ENCODE data around the gene ARL6IP6. TPM values are rescaled to one million over a fixed set of nuclear protein-coding genes. Genes with fewer than 3 reads are reported as not detected.

Gene ARL6IP6
- total and polyA plus RNA-seq, 10 of the 15 experiments (the other 5 are each of a cell fraction or from before 2014, with no cell fraction given): 15.8 to 87.3 (median 28.4) TPM

- no peak for TF ChIP-seq ZBTB40 (IDR thresholded peaks at IDR 0.05; ENCODE audit: borderline replicate concordance)
- TF ChIP-seq IRF3 (IDR thresholded peaks at IDR 0.05): no peak
Measured at GRCh38 chr2:152678808-152679207, 39.6 kb upstream of the ARL6IP6 start (continued).

- in situ Hi-C loops (cut with MboI): no loop called here
- FAIRE-seq (no peak), DNase-seq (ENCODE audit: low read depth, low spot score) (no peak), ATAC-seq (no peak; the same call in 2 of the 3 replicates)
- RAD21 ChIA-PET (ENCODE audit: unreplicated experiment): no interaction called here
- H2AFZ ChIP-seq (ENCODE audit: control insufficient read depth, low read depth, low read length): no peak overlapping the region
- 97% methylated on average over 9 of the region's 9 CpGs for WGBS (ENCODE audit: insufficient coverage, insufficient replicate concordance, low lambda C conversion rate, missing lambda C conversion rate)
- no peak overlapping the region for H3K4me2 ChIP-seq (ENCODE audit: control insufficient read depth, insufficient read depth)
- H3K79me2 ChIP-seq (ENCODE audit: control insufficient read depth, insufficient read depth, low read length): peaks cover 16% of the 10 kb centered on the region
- CTCF ChIA-PET: interaction anchor here (0.7 to 2.2 kb wide), 5 partner anchors 15 to 72 kb away, joined by 3 to 8 read pairs (median 4); no protein-coding TSS in a partner anchor
- POLR2A ChIA-PET: interaction anchor here (1.2 kb wide), 1 partner anchor 12 kb away, joined by 3 read pairs; no protein-coding TSS in a partner anchor
- H4K20me1 ChIP-seq (ENCODE audit: control insufficient read depth, insufficient read depth): no peaks in the 10 kb centered on the region
- BruUV-seq (replicated peaks): no TSS peak
- SMC1A ChIA-PET (ENCODE audit: uncharacterized antibody, unreplicated experiment): interaction anchor here (1.6 to 1.7 kb wide), 2 partner anchors 14 to 32 kb away, joined by 3 to 4 read pairs; no protein-coding TSS in a partner anchor
- H3K27me3 ChIP-seq (replicated peaks in 1 of 2; ENCODE audit: control insufficient read depth in 2 of 2, insufficient read depth in 2 of 2, low read length in 1 of 2): no peaks in the 10 kb centered on the region
- no peak overlapping the region for H3K9ac ChIP-seq (ENCODE audit: control insufficient read depth, insufficient read depth, low read length)
- intact Hi-C loops (cut with micrococcal nuclease; ENCODE audit: unreplicated experiment): no loop called here
- no peaks in the 10 kb centered on the region for H3K9me3 ChIP-seq (replicated peaks; ENCODE audit: control insufficient read depth, insufficient read depth, low read length)
- no peak overlapping the region for H3K4me3 ChIP-seq
- peaks cover 3 to 18% of the 10 kb centered on the region in 2 experiments; a peak in 3 of 4 replicates for H3K36me3 ChIP-seq (ENCODE audit: control insufficient read depth in 2 of 2, insufficient read depth in 2 of 2, low read length in 1 of 2)
- H3K4me1 ChIP-seq (ENCODE audit: control insufficient read depth, insufficient read depth, low read length): no peaks in the 10 kb centered on the region
- H3K27ac ChIP-seq (ENCODE audit: control insufficient read depth, insufficient read depth): no peak overlapping the region
- no peak for TF ChIP-seq ZBTB40 (IDR thresholded peaks at IDR 0.05; ENCODE audit: borderline replicate concordance)
- TF ChIP-seq BCL3 (IDR thresholded peaks at IDR 0.05; ENCODE audit: borderline replicate concordance, insufficient read depth, low read depth, low read length, poor library complexity, severe bottlenecking): no peak
- no peak for TF ChIP-seq ETV6 (conservative IDR thresholded peaks at IDR 0.05 in 1 of 2, IDR thresholded peaks at IDR 0.05 in 1 of 2; ENCODE audit: borderline replicate concordance in 1 of 2, low read depth in 1 of 2)
- TF ChIP-seq PBX3 (IDR thresholded peaks at IDR 0.05; ENCODE audit: insufficient replicate concordance, low read depth, low read length): no peak
- TF ChIP-seq MTA2 (IDR thresholded peaks at IDR 0.05; ENCODE audit: low read depth): no peak
Measured at GRCh38 chr2:152682663-152683062, 35.8 kb upstream of the ARL6IP6 start.
